H1 (cell line): ENCODE results near the gene TSC22D1. TPM values are rescaled to one million over a fixed set of nuclear protein-coding genes. Genes with fewer than 3 reads are reported as not detected.

ENCODE experiments used
- CTCF ChIA-PET: fragments of 300-600 bp; sonication (Branson Sonifier 250); formaldehyde crosslinking; loops from one replicate; lab custom pipeline; 2021; ENCODE audit not compliant: partially characterized antibody; lab: Charles Lee
- POLR2A ChIA-PET: fragments of 300-600 bp; sonication (Branson Sonifier 250); formaldehyde crosslinking; loops from one replicate; lab custom pipeline; 2021; ENCODE audit warnings: inconsistent platforms; ENCODE audit not compliant: partially characterized antibody; lab: Charles Lee
- DNase-seq, 2 experiments: peaks; one replicate each; pipeline versions ENCODE4 v3.0.0 to v3.0.0-alpha.2; 2010 to 2022; ENCODE audit warnings: low spot score in 2 of 2, low read depth in 1 of 2, mixed read lengths in 1 of 2
- FAIRE-seq: peaks from 2 replicates; lab custom pipeline; 2011; peaks lifted over from hg19 to GRCh38; lab: Jason Lieb, UNC
- H2AFZ ChIP-seq: 2 replicates; pipeline ENCODE4 v1.8.1; 2012; ENCODE audit warnings: low read length, inconsistent platforms
- H2AK5ac ChIP-seq: 2 replicates; pipeline ENCODE4 v1.6.1; 2013; ENCODE audit warnings: low read depth, low read length
- H2BK120ac ChIP-seq: replicated peaks from 2 replicates; pipeline ENCODE3; 2013; ENCODE audit warnings: low read depth, low read length, inconsistent platforms
- H2BK12ac ChIP-seq: 2 replicates; pipeline ENCODE4 v1.6.1; 2013; ENCODE audit warnings: low read depth, low read length
- H2BK15ac ChIP-seq: 2 replicates; pipeline ENCODE4 v1.6.1; 2013; ENCODE audit warnings: low read length
- H2BK20ac ChIP-seq: 2 replicates; pipeline ENCODE4 v1.6.1; 2013; ENCODE audit warnings: low read length
- H2BK5ac ChIP-seq: 2 replicates; pipeline ENCODE4 v1.6.1; 2013; ENCODE audit warnings: low read depth, low read length
- H3K14ac ChIP-seq: 2 replicates; pipeline ENCODE4 v1.6.1; 2013; ENCODE audit warnings: inconsistent platforms; ENCODE audit not compliant: insufficient read length
- H3K18ac ChIP-seq: 2 replicates; pipeline ENCODE4 v1.6.1; 2013; ENCODE audit warnings: low read length; ENCODE audit errors: extremely low read depth
- H3K23ac ChIP-seq: 2 replicates; pipeline ENCODE4 v1.6.1; 2013; ENCODE audit warnings: inconsistent platforms; ENCODE audit not compliant: insufficient read length
- H3K23me2 ChIP-seq: 2 replicates; pipeline ENCODE4 v1.6.1; 2013; ENCODE audit warnings: low read depth, low read length
- H3K27ac ChIP-seq: 2 replicates; pipeline ENCODE4 v1.6.1; 2011; ENCODE audit warnings: low read depth, low read length, inconsistent platforms
- H3K27me3 ChIP-seq, 4 experiments: replicated peaks in 1 of 4; 1 replicate in 1 of 4; 2 replicates in 3 of 4; pipeline versions ENCODE4 v1.6.1 to v1.8.1; 2011 to 2013; ENCODE audit warnings: low read length in 3 of 4, mild to moderate bottlenecking in 3 of 4, inconsistent platforms in 2 of 4, mixed read lengths in 2 of 4, moderate library complexity in 1 of 4; ENCODE audit not compliant: control insufficient read depth in 3 of 4, insufficient read depth in 3 of 4; ENCODE audit errors: extremely low read depth in 1 of 4
- H3K36me3 ChIP-seq, 4 experiments: 2 replicates each; pipeline versions ENCODE4 v1.6.1 to v1.8.1; 2011 to 2013; ENCODE audit warnings: mild to moderate bottlenecking in 4 of 4, low read length in 3 of 4, moderate library complexity in 2 of 4, control low read depth in 1 of 4, inconsistent platforms in 1 of 4; ENCODE audit not compliant: insufficient read depth in 4 of 4, control insufficient read depth in 2 of 4
- H3K4ac ChIP-seq: replicated peaks from 2 replicates; pipeline ENCODE3; 2013; ENCODE audit warnings: low read length, low read depth, mixed read lengths, inconsistent platforms; ENCODE audit not compliant: insufficient read length
- H3K4me1 ChIP-seq, 4 experiments: replicated peaks in 1 of 4; 1 replicate in 1 of 4; 2 replicates in 3 of 4; pipeline versions ENCODE4 v1.6.1 to v1.8.1; 2011 to 2013; ENCODE audit warnings: low read length in 3 of 4, inconsistent platforms in 2 of 4, mixed read lengths in 1 of 4; ENCODE audit not compliant: insufficient read depth in 4 of 4, control insufficient read depth in 3 of 4
- H3K4me2 ChIP-seq, 2 experiments: 2 replicates each; pipeline versions ENCODE4 v1.6.1 to v1.8.1; 2011 to 2013; ENCODE audit warnings: low read depth in 2 of 2, low read length in 2 of 2, control low read depth in 1 of 2, inconsistent platforms in 1 of 2, mild to moderate bottlenecking in 1 of 2; ENCODE audit not compliant: insufficient read depth in 1 of 2
- H3K4me3 ChIP-seq, 4 experiments: fragments of 200-600, 300-600 bp in 1 of 4; sonication (generic), shearing (Covaris generic), sonication (Bioruptor Twin) in 1 of 4; 2 replicates each; pipeline versions ENCODE4 v1.5.1 to v1.8.1; 2011 to 2016; ENCODE audit warnings: low read length in 4 of 4, low read depth in 3 of 4, control low read depth in 2 of 4, inconsistent platforms in 2 of 4, mild to moderate bottlenecking in 2 of 4, mixed read lengths in 1 of 4, moderate library complexity in 1 of 4; ENCODE audit not compliant: insufficient read depth in 2 of 4; ENCODE audit errors: extremely low read depth in 1 of 4
- H3K56ac ChIP-seq: replicated peaks from 2 replicates; pipeline ENCODE3; 2013; ENCODE audit warnings: low read depth, mild to moderate bottlenecking, mixed read lengths, low read length, inconsistent platforms; ENCODE audit not compliant: insufficient read length
- H3K79me1 ChIP-seq: 2 replicates; pipeline ENCODE4 v1.6.1; 2013; ENCODE audit warnings: low read depth, low read length, control low read depth
- H3K79me2 ChIP-seq, 2 experiments: 2 replicates each; pipeline versions ENCODE4 v1.6.1 to v1.8.1; 2012 to 2013; ENCODE audit warnings: low read length in 2 of 2, mild to moderate bottlenecking in 2 of 2, inconsistent platforms in 1 of 2; ENCODE audit not compliant: insufficient read depth in 2 of 2, control insufficient read depth in 1 of 2
- H3K9ac ChIP-seq, 4 experiments: replicated peaks in 1 of 4; 1 replicate in 1 of 4; 2 replicates in 3 of 4; pipeline versions ENCODE4 v1.6.1 to v1.8.1; 2011 to 2013; ENCODE audit warnings: low read depth in 3 of 4, low read length in 3 of 4, control low read depth in 2 of 4, mild to moderate bottlenecking in 2 of 4, moderate library complexity in 2 of 4, inconsistent platforms in 1 of 4; ENCODE audit errors: extremely low read depth in 1 of 4
- H3K9me3 ChIP-seq, 2 experiments: 2 replicates each; pipeline versions ENCODE4 v1.6.1 to v1.8.1; 2012 to 2013; ENCODE audit warnings: mild to moderate bottlenecking in 2 of 2, moderate library complexity in 2 of 2, control low read depth in 1 of 2, inconsistent platforms in 1 of 2, low read depth in 1 of 2, low read length in 1 of 2, mixed read lengths in 1 of 2; ENCODE audit not compliant: insufficient read depth in 2 of 2
- H4K20me1 ChIP-seq, 2 experiments: replicated peaks in 1 of 2; 2 replicates each; pipeline versions ENCODE3 to v1.8.1; 2011 to 2013; ENCODE audit warnings: inconsistent platforms in 2 of 2, low read length in 2 of 2, mild to moderate bottlenecking in 1 of 2; ENCODE audit not compliant: insufficient read depth in 2 of 2, control insufficient read depth in 1 of 2
- H4K5ac ChIP-seq: 2 replicates; pipeline ENCODE4 v1.6.1; 2013; ENCODE audit warnings: low read length, low read depth, mixed read lengths, inconsistent platforms; ENCODE audit not compliant: insufficient read length
- H4K8ac ChIP-seq: 2 replicates; pipeline ENCODE4 v1.8.0; 2013; ENCODE audit warnings: mild to moderate bottlenecking, moderate library complexity, low read length, inconsistent platforms; ENCODE audit not compliant: insufficient read depth; ENCODE audit errors: extremely low read depth
- H4K91ac ChIP-seq: replicated peaks from 2 replicates; pipeline ENCODE3; 2013; ENCODE audit warnings: low read length, mixed read lengths, inconsistent platforms; ENCODE audit not compliant: insufficient read length
- CBX8 ChIP-seq: fragments of 300-800, 300-1000 bp; sonication (generic); IDR thresholded peaks from 2 replicates; pipeline ENCODE4 v1.7.1; 2016; ENCODE audit warnings: low read depth, low read length, borderline replicate concordance
- POLR2A ChIP-seq, 2 experiments: IDR thresholded peaks; 1 replicate in 1 of 2; 2 replicates in 1 of 2; pipeline ENCODE4 v1.6.1; 2011; ENCODE audit warnings: low read depth in 2 of 2, low read length in 2 of 2, mild to moderate bottlenecking in 2 of 2; ENCODE audit errors: control extremely low read depth in 1 of 2
- TAF1 ChIP-seq: IDR thresholded peaks from 2 replicates; pipeline ENCODE4 v1.6.1; 2011; ENCODE audit warnings: mild to moderate bottlenecking, low read depth, low read length
- WGBS, 2 experiments: shearing (Covaris generic) in 1 of 2; methylation state at CpG; one replicate each; pipeline versions ENCODE4 v1.1.6 to v1.1.7; 2013 to 2015; ENCODE audit warnings: low lambda C conversion rate in 2 of 2, mixed read lengths in 2 of 2, inconsistent platforms in 1 of 2, low coverage in 1 of 2, missing lambda C conversion rate in 1 of 2; ENCODE audit not compliant: insufficient replicate concordance in 2 of 2, insufficient coverage in 1 of 2, insufficient read length in 1 of 2; ENCODE audit errors: extremely low coverage in 1 of 2, missing lambda C conversion rate in 1 of 2; 5-methylcytosine and 5-hydroxymethylcytosine counted together
- polyA plus RNA-seq, 7 experiments: library from polyadenylated mRNA; depleted of rRNA in 3 of 7; stranded (reverse) in 5 of 7; unstranded in 2 of 7; fragments of >200 nt in 5 of 7; fragments of 200-250 nt in 2 of 7; gene quantifications; 1 replicate in 5 of 7; 2 replicates in 1 of 7; 4 replicates in 1 of 7; pipeline versions ENCODE4 v1.2.1 to v1.2.3, GENCODE V29; 2011 to 2013; ENCODE audit warnings: missing spikeins in 2 of 7, mixed read lengths in 2 of 7
- total RNA-seq: library from RNA; stranded (reverse); fragmentation: NEBNext Ultra II Directional; extraction: Animal tissue kit (Norgen Biotek cat#: 25700); gene quantifications from 2 replicates; pipeline ENCODE4 v1.2.1, GENCODE V29; 2021
- TF ChIP-seq, protein P1 (sequence below): IDR thresholded peaks from 2 replicates; pipeline ENCODE4 v1.6.1; 2011; ENCODE audit warnings: low read depth, mild to moderate bottlenecking, low read length; ENCODE audit not compliant: insufficient read depth

The TSC22D1 gene
- total and polyA plus RNA-seq, 2 of the 8 experiments (the other 6 are each of a cell fraction or from before 2014, with no cell fraction given), result 52.6 to 80.9 TPM

DNA sequence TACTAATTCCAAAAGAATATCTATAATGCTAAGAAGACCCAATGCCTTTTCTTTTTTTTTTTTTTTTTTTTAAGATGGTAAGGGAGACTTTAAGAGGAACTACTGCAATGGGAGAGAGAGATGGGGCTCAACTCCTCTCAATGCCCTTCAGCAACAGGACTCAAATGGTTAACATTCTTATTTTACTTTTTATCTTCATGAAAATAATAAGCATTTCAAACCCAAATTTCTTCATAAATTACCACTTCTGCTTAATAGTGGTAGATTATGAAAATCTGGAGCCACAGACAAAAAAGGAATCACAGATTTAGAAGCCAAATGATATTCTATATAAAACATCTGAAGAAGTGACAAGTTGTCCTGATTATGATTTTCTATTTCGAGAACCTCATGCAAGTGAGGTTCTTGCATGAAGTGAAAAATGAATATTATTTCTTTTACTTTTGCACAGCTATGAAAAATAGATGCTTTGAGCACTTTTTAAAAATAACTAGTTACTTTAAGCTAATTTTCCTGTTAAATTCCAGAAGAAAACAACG, 128.3 kb downstream of the TSC22D1 start:
- Histone ChIP-seq H3K9ac (no peak overlapping the region), H3K4me3 (no peak overlapping the region), H3K18ac (no peak overlapping the region), H2BK15ac (no peak overlapping the region), H3K27me3 (no peaks in the 10 kb centered on the region), H3K4me2 (no peak overlapping the region), H3K79me2 (peaks cover 0 to 27% of the 10 kb centered on the region in 2 experiments; a peak in 2 of 4 replicates)
- WGBS, 2 experiments, result 93% methylated on average over 2 of the region's 2 CpGs; no CpG with 5 or more reads in 1 of the 2 experiments
- no peak for TF ChIP-seq TAF1
- no peak for TF ChIP-seq CBX8
- TF ChIP-seq, protein P1, sequence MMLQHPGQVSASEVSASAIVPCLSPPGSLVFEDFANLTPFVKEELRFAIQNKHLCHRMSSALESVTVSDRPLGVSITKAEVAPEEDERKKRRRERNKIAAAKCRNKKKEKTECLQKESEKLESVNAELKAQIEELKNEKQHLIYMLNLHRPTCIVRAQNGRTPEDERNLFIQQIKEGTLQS, result no peak
- TF ChIP-seq POLR2A (IDR thresholded peaks at IDR 0.05; ENCODE audit: control extremely low read depth in 1 of 2, low read depth in 2 of 2, low read length in 2 of 2), result no peak
- TF ChIP-seq, all 59 proteins: peak for 0
- Histone ChIP-seq H3K14ac (no peak overlapping the region), H2AFZ (no peak overlapping the region), H3K27ac (no peak overlapping the region), H3K9me3 (no peaks in the 10 kb centered on the region), H2AK5ac (no peak overlapping the region), H2BK5ac (no peak overlapping the region), H2BK120ac (no peak overlapping the region), H3K4ac (no peak overlapping the region), H3K23ac (no peak overlapping the region), H4K91ac (no peak overlapping the region), H3K23me2 (no peaks in the 10 kb centered on the region), H3K79me1 (no peaks in the 10 kb centered on the region; the same call in 1 of the 2 replicates), H2BK12ac (no peak overlapping the region), H3K36me3 (no peaks in the 10 kb centered on the region; a peak in 1 of 8 replicates), H4K5ac (no peak overlapping the region), H3K56ac (no peak overlapping the region), H4K8ac (no peak overlapping the region), H4K20me1 (peaks cover 0 to 2% of the 10 kb centered on the region in 2 experiments), H3K4me1 (0 out of 7 replicates have a peak, but pooled peaks cover 0 to 3% (median 0%) of the 10 kb centered on the region in 4 experiments), H2BK20ac (no peak overlapping the region)
- no peak for DNase-seq
- ChIA-PET POLR2A (no interaction called here), CTCF (interaction anchor here (1.1 to 1.2 kb wide), 2 partner anchors 9 to 546 kb away, joined by 3 to 4 read pairs; no protein-coding TSS in a partner anchor)
- no peak for FAIRE-seq
